Coronary artery (tissue), 2 donors: ENCODE measurements around the gene KIF26B.
"Not testable (repeated sequence)": the region's sequence is repeated elsewhere in the genome, so short reads cannot be mapped to it uniquely, and the experiment has no call there.

Source experiments
- DNase-seq: peaks from one replicate; pipeline ENCODE4 v3.0.0-alpha.2; 2017; ENCODE audit warnings: low spot score
- H3K27ac ChIP-seq, 2 donors: fragments of 200-600 bp; sonication (generic); one replicate each; pipeline ENCODE4 v1.5.1; 2016 to 2019
- H3K4me3 ChIP-seq: fragments of 200-600 bp; sonication (generic); 2 replicates; pipeline ENCODE4 v1.5.1; 2016; ENCODE audit warnings: mild to moderate bottlenecking, moderate library complexity
- TF ChIP-seq, protein P1 (sequence below): fragments of 200-600 bp; sonication (generic); IDR thresholded peaks from one replicate; pipeline ENCODE4 v1.5.1; 2019; ENCODE audit warnings: antibody characterized with exemption

Gene KIF26B

DNA sequence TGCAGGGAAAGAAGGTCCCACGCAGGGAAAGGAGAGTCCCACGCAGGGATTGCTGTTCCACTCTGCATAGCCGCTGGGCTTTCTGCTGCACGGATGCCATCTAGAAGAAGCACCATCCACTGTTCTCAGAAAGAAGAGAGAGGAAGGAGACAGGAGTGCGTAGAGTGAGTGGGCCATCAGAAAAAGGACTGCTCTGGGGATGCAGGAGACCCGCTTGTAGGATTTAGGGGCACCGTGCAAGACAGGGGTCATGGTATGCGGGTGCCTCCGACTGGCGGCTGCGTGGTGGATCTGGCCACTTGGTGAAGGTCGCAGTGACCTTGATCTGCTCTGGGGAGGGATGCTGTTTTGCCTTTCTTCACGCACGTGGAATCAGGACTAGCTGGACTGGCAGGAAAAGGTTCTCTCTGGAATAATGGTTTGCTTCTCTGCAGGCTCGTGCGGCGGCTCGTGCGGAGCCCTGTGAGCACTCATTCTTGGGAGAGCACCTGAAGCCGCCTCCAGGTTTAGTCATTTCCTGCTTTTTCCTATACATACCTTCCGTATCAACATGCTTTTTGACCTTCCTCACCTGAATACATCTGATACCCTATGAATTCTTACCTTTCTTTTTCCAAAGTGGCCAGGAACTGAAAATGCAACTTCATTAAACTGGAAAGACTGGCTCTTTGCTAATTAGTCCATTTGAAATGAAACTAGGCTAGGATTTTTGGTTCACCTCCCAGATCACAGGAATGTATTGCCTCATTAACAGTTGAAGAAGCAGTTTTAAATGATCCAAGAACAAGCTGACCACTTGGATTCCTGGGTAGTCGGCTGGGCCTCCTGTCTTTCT is 181.6 kb downstream of the KIF26B start:
- TF ChIP-seq, protein P1, sequence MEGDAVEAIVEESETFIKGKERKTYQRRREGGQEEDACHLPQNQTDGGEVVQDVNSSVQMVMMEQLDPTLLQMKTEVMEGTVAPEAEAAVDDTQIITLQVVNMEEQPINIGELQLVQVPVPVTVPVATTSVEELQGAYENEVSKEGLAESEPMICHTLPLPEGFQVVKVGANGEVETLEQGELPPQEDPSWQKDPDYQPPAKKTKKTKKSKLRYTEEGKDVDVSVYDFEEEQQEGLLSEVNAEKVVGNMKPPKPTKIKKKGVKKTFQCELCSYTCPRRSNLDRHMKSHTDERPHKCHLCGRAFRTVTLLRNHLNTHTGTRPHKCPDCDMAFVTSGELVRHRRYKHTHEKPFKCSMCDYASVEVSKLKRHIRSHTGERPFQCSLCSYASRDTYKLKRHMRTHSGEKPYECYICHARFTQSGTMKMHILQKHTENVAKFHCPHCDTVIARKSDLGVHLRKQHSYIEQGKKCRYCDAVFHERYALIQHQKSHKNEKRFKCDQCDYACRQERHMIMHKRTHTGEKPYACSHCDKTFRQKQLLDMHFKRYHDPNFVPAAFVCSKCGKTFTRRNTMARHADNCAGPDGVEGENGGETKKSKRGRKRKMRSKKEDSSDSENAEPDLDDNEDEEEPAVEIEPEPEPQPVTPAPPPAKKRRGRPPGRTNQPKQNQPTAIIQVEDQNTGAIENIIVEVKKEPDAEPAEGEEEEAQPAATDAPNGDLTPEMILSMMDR, result no peak
- Histone ChIP-seq H3K4me3 (no peak overlapping the region), H3K27ac (no peak overlapping the region)
- no peak for DNase-seq

DNA sequence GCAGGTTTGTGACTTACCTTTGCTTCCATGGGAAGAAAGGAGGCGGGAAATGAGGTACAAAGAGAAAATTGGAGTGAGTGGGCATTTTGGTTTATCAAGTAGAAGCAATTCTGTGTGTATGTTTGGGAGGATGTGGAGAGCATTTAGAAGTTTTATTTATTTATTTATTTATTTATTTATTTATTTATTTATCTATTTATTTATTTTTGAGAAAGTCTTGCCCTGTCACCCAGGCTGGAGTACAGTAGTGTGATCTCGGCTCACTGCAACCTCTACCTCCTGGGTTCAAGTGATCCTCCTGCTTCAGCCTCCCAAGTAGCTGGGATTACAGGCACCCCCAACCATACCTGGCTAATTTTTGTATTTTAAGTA is 182.2 kb downstream of the KIF26B start:
- not testable (repeated sequence) for DNase-seq, H3K27ac ChIP-seq, H3K4me3 ChIP-seq

DNA sequence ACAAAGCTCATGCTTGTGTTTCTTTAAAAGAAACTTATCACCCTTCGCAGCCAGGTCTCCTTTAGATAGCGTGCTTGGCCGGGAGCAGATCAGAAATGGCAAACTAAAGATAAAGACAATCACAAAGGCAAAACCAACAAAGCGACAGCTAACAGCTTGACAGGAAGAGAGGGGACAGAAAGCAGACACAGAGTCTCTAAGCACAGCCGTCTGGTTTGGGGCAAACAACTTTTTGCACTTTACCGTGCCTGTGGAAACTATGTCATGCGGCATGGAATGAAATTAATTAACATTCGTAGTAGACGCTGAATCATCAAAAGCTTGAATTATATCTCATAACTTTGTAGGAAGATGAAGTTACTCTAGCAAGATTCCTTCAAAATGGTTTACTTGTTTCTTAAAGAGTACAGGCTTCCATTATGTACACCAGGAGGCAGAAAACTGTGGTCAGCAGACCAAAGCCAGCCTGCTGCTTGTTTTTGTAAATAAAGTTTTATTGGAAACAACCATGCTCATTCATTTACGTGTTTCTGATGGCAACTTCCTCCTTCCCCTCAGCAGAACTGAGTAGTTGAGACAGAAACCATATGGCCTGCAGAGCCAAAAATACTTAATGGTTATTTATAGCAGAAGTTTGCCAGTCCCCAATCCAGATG is 183.2 kb downstream of the KIF26B start:
- TF ChIP-seq, protein P1, result no peak
- DNase-seq, result no peak
- Histone ChIP-seq H3K27ac (no peak overlapping the region), H3K4me3 (no peak overlapping the region)

DNA sequence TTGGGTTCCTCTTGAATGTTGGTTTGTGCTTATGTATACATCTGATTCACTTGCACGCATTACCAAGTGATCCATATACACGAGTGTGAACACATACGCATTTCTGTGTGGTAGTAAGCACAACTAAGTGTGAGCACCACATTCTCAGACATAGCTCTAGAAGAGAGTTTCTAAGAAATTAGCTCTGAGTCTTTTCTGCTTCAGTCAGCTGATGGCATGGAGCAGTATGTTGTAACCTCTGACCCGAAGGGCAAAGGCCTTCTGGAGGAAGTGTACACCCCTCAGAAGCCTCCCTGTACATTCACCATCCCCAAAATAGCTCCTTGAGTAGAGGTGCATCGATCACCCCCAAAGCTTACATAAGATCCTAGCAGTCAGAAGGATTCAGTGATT is 183.7 kb downstream of the KIF26B start:
- DNase-seq, result no peak
- TF ChIP-seq, protein P1, result no peak
- no peak overlapping the region for H3K4me3 ChIP-seq

DNA sequence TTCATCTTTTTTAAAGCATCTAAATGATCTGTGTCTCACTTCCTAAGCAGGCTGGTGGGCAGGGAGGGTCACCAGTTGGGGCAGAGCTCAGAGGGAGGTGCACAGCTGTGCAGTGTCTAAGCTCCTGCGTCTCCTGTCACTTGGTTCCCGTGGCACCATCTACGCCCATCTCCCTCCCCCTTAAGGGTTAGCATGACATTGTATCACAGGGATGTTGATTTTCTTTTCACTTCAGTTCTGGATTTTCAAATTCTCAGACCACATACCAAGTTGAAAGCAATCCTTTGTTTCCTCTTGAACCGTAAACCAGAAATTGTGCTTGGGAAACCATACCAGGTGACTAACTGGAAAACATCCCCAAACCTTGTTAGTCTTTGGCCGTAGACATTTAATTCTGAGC is 187.0 kb downstream of the KIF26B start:
- Histone ChIP-seq H3K27ac (no peak overlapping the region), H3K4me3 (no peak overlapping the region)
- DNase-seq, result no peak
- TF ChIP-seq, protein P1, result no peak

More for the DNA sequence above, 183.7 kb downstream of the KIF26B start:
- H3K27ac ChIP-seq, result no peak overlapping the region

DNA sequence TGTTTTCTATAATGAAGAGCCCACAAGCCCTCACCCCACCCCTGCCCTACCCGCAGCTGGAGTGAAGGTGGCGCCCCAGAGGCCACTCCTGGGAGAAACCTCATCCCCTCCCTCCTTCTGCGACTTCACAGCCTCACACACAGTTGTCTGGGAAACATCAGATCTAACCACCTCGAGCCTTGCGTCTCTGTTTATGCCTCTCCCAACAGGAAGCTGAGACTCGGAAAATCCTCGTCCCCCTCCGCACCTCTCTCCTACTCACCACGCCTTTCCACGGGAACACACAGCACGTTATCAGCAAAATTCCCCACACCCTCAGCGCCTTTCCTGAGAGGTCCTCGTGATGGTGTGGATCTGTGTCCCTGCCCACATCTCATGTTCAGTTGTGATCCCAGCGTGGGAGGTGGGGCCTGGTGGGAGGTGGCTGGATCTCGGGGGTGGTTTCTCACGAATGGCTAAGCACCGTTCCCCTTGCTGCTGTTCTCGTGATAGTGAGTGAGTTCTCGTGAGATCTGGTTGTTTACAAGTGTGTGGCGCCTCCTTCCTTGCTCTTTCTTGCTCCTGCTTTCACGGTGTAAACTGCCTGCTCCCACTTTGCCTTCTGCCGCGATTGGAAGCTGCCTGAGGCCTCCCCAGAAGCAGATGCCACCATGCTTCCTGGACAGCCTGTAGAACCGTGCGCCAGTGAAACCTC is 190.6 kb downstream of the KIF26B start:
- DNase-seq, result no peak
- no peak overlapping the region for H3K4me3 ChIP-seq

DNA sequence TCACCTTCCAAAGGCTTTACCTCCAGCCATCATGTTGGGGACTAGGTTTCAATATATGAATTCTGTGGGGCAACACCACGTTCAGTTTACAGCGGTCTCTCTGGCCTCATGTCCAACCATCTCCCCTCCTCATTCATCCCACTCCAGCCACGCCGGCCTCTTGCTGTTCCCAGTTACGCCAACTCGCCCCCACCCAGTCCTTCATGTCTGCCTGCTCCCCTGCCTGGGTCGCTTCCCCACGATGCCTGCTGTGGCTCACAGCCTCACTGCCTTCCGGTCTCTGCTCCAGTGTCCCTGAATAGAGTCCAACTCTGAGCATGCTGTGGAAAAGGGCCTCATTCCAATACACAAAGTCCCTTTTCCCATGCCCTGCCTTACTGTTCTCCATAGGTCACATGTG is 193.8 kb downstream of the KIF26B start:
- no peak for DNase-seq
- no peak overlapping the region for H3K27ac ChIP-seq
- TF ChIP-seq, protein P1, result no peak
- no peak overlapping the region for H3K4me3 ChIP-seq

More for the DNA sequence above, 190.6 kb downstream of the KIF26B start:
- H3K27ac ChIP-seq, result no peak overlapping the region
- TF ChIP-seq, protein P1, result no peak
